Tibial nerve (tissue), 4 donors: ENCODE measurements around the gene SHISA6. TPM values are rescaled to one million over a fixed set of nuclear protein-coding genes. Genes with fewer than 3 reads are reported as not detected.

Source experiments
- DNase-seq, 2 donors: peaks; one replicate each; pipeline ENCODE4 v3.0.0-alpha.2; 2019; ENCODE audit warnings: low spot score in 2 of 2
- H3K27ac ChIP-seq, 4 donors: fragments of 200-600 bp; sonication (generic) in 3 of 4; one replicate each; pipeline ENCODE4 v1.5.1; 2017 to 2019; ENCODE audit warnings: mild to moderate bottlenecking in 1 of 4
- H3K27me3 ChIP-seq, 2 donors: fragments of 200-600 bp; sonication (generic) in 1 of 2; one replicate each; pipeline versions ENCODE4 v1.5.1 to v1.6.0; 2017 to 2019
- H3K36me3 ChIP-seq, 3 donors: fragments of 200-600 bp; sonication (generic); one replicate each; pipeline ENCODE4 v1.5.1; 2018 to 2019
- H3K4me1 ChIP-seq, 4 donors: fragments of 200-600 bp; sonication (generic) in 3 of 4; one replicate each; pipeline ENCODE4 v1.5.1; 2017 to 2019
- H3K4me3 ChIP-seq, 4 donors: fragments of 200-600 bp; sonication (generic) in 3 of 4; one replicate each; pipeline ENCODE4 v1.5.1; 2017 to 2019; ENCODE audit warnings: mild to moderate bottlenecking in 1 of 4, moderate library complexity in 1 of 4
- H3K9me3 ChIP-seq, 4 donors: fragments of 200-600 bp; sonication (generic) in 3 of 4; one replicate each; pipeline ENCODE4 v1.5.1; 2017 to 2019
- CTCF ChIP-seq, 5 experiments: fragments of 200-600 bp in 3 of 5; fragments of 450-650 bp in 2 of 5; sonication (generic) in 3 of 5; IDR thresholded peaks; one replicate each; pipeline ENCODE4 v1.5.1; 2016 to 2019; ENCODE audit warnings: antibody characterized with exemption in 5 of 5, mild to moderate bottlenecking in 3 of 5, moderate library complexity in 2 of 5
- EP300 ChIP-seq, 2 donors: sonication (generic); formaldehyde crosslinking; IDR thresholded peaks; one replicate each; pipeline ENCODE4 v1.6.1; 2017; ENCODE audit warnings: antibody characterized with exemption in 2 of 2, mild to moderate bottlenecking in 1 of 2
- POLR2A ChIP-seq, 2 donors: fragments of 450-650 bp; IDR thresholded peaks; one replicate each; pipeline ENCODE4 v1.6.1; 2017; ENCODE audit warnings: antibody characterized with exemption in 2 of 2, mild to moderate bottlenecking in 2 of 2, moderate library complexity in 2 of 2
- WGBS, 2 donors: methylation state at CpG; one replicate each; pipeline ENCODE4 v1.1.5; 2018; 5-methylcytosine and 5-hydroxymethylcytosine counted together
- total RNA-seq, 4 donors: library from RNA; depleted of rRNA; stranded (reverse); fragments of >200 nt; gene quantifications; one replicate each; pipeline ENCODE4 v1.1.0, GENCODE V29; 2016

SHISA6 gene
- total RNA-seq, 4 donors from 2014 or later = 10.8 to 28.0 (median 21.9) TPM

- WGBS, 2 donors = 92 to 93% methylated on average over 7 of the region's 7 CpGs
Observed at GRCh38 chr17:11290814-11291213, 49.8 kb downstream of the SHISA6 start.

DNA sequence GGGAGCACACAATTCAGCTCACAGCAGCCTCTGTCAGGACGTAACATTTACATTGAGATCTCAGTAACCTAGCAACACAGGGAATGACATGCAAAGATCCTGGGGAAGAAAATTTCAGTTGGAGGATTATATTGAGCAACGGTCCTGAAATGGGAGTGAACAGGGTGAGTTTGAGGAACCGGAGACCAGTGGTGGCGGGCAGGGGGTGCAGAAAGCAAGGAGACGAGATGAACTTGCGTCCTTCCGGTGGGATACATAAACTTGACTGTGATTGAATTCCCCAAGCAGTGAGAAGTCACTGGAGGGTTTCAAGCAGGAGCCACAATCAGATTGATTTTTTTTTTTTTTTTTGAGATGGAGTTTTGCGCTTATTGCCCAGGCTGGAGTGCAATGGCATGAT, 51.5 kb downstream of the SHISA6 start:
- no peak for DNase-seq
- H3K27me3 ChIP-seq = no peaks in the 10 kb centered on the region
- WGBS, 2 donors = 91 to 92% methylated on average over 8 of the region's 8 CpGs
- no peaks in the 10 kb centered on the region for H3K9me3 ChIP-seq
- no peaks in the 10 kb centered on the region for H3K36me3 ChIP-seq
- no peak overlapping the region for H3K4me3 ChIP-seq
- H3K27ac ChIP-seq = no peak overlapping the region
- TF ChIP-seq EP300 (IDR thresholded peaks at IDR 0.05) (no peak), CTCF (IDR thresholded peaks at IDR 0.05) (no peak)
- H3K4me1 ChIP-seq = no peaks in the 10 kb centered on the region

More at GRCh38 chr17:11290814-11291213, 49.8 kb downstream of the SHISA6 start:
- Histone ChIP-seq H3K4me1 (no peaks in the 10 kb centered on the region), H3K4me3 (no peak overlapping the region), H3K36me3 (no peaks in the 10 kb centered on the region), H3K9me3 (no peaks in the 10 kb centered on the region), H3K27me3 (no peaks in the 10 kb centered on the region), H3K27ac (no peak overlapping the region)
- no peak for DNase-seq
- TF ChIP-seq EP300 (IDR thresholded peaks at IDR 0.05) = no peak
- TF ChIP-seq CTCF (IDR thresholded peaks at IDR 0.05) = no peak
- no peak for TF ChIP-seq POLR2A (IDR thresholded peaks at IDR 0.05)

GRCh38 chr17:11293480-11293879, 52.5 kb downstream of the SHISA6 start:
- H3K27ac ChIP-seq = no peak overlapping the region
- H3K36me3 ChIP-seq = no peaks in the 10 kb centered on the region
- H3K27me3 ChIP-seq = no peaks in the 10 kb centered on the region
- H3K4me3 ChIP-seq = no peak overlapping the region
- H3K4me1 ChIP-seq = peaks cover 0 to under 1% (median 0%) of the 10 kb centered on the region in 4 donors
- no peak for TF ChIP-seq CTCF (IDR thresholded peaks at IDR 0.05)
- TF ChIP-seq POLR2A (IDR thresholded peaks at IDR 0.05) = no peak
- no peak for TF ChIP-seq EP300 (IDR thresholded peaks at IDR 0.05)
- WGBS, 2 donors = 79 to 81% methylated on average over 8 of the region's 8 CpGs
- no peaks in the 10 kb centered on the region for H3K9me3 ChIP-seq
- DNase-seq = no peak

GRCh38 chr17:11294826-11295225, 53.8 kb downstream of the SHISA6 start:
- 93 to 94% methylated on average over 10 of the region's 10 CpGs for WGBS, 2 donors
- no peak for DNase-seq
- TF ChIP-seq EP300 (IDR thresholded peaks at IDR 0.05) (no peak), POLR2A (IDR thresholded peaks at IDR 0.05) (no peak), CTCF (IDR thresholded peaks at IDR 0.05) (no peak)
- Histone ChIP-seq H3K36me3 (no peaks in the 10 kb centered on the region), H3K4me3 (no peak overlapping the region), H3K9me3 (no peaks in the 10 kb centered on the region), H3K27ac (no peak overlapping the region), H3K27me3 (no peaks in the 10 kb centered on the region), H3K4me1 (peaks cover 0 to 7% (median 0%) of the 10 kb centered on the region in 4 donors)

DNA sequence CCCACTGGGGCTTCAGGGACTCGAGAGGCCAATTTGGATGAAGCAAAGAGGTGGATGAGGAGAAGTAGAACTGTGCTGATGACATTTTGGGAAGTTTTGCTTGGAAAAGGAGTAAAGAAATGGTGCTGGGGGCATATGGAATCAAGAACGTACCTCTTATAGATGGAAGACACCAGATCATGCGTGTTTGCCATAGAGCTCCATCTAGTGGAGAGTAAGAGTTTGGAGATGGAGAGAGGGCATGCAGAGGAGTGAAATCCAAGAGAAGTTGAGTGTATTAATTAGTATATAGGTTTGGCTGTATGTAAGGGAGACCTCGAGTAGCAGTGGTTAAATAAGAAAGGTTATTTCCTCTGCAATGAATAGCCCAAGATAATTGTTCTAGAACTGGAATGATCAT, 56.0 kb downstream of the SHISA6 start:
- Histone ChIP-seq H3K4me1 (peaks cover 0 to 23% (median 2%) of the 10 kb centered on the region in 4 donors), H3K9me3 (no peaks in the 10 kb centered on the region), H3K27me3 (no peaks in the 10 kb centered on the region), H3K4me3 (no peak overlapping the region), H3K36me3 (no peaks in the 10 kb centered on the region), H3K27ac (no peak overlapping the region)
- DNase-seq = no peak
- WGBS, 2 donors = 40 to 56% methylated on average over 4 of the region's 4 CpGs
- no peak for TF ChIP-seq POLR2A (IDR thresholded peaks at IDR 0.05)
- no peak for TF ChIP-seq EP300 (IDR thresholded peaks at IDR 0.05)
- TF ChIP-seq CTCF (IDR thresholded peaks at IDR 0.05) = peak in 4 of 5 experiments; percentile 21 to 35 (median 23)
